ENCODE measurements around the gene GLB1L.
"Not testable (repeated sequence)": the region's sequence is repeated elsewhere in the genome, so short reads cannot be mapped to it uniquely, and the experiment has no call there.

Gene GLB1L

DNA sequence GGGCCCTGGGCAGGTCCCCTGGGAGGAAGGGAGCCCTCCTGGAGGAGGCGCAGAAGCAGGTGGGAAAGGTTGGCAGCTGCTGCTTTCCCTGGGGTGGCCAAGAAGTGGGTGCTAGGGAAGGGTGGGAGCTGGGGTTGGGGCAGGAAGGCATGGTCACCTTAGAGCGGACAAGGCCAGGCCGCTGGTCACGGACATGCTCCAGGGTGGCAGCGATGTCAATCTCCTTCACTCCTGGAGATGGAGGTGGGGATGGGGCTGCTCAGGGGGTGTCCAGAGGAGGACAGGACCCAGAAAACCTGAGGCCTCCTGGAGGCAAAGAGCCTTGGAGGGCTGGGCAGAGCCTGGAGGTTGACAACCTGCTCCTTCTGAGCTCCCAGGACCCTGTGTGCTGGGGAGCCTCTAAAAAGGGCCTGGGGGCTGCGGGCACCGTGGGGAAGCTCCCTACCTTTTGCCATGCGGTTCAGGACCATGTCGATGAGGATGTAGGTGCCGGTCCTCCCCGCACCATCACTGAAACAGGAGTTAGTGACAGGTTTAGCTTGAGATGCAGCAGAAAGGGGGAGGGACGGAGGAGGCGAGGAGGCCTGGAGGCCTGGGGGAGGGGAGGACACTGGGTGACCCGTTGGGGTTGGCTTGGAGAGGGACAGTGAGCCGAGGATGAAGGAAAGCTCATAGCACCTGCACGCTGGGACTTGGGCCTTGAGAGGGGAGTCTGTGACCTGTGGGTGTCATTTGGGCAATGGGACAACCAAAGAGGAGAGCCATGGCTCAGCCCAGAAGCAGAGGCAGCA is 45.3 kb upstream of the GLB1L start:
- no peak for DNase-seq
- H3K27me3 ChIP-seq (replicated peaks in 2 of 5; ENCODE audit: control insufficient read depth in 4 of 5, insufficient read depth in 5 of 5, low read length in 4 of 5) = no peaks in the 10 kb centered on the region
- no peak overlapping the region for H3K27ac ChIP-seq (ENCODE audit: insufficient read depth in 1 of 2, low read depth in 1 of 2, low read length in 2 of 2, poor library complexity in 1 of 2, severe bottlenecking in 2 of 2)
- H3K4me1 ChIP-seq (ENCODE audit: control extremely low read depth in 1 of 4, control insufficient read depth in 4 of 4, insufficient read depth in 4 of 4, low read length in 3 of 4) = peaks cover 0 to 14% (median 13%) of the 10 kb centered on the region in 4 experiments
- POLR2A ChIA-PET = no interaction called here
- peaks cover 0 to 3% (median 0%) of the 10 kb centered on the region in 4 experiments for H3K36me3 ChIP-seq (ENCODE audit: control insufficient read depth in 4 of 4, insufficient read depth in 4 of 4, low read length in 3 of 4)
- CTCF ChIA-PET = interaction anchor here (1.0 to 14.8 kb wide), 4 partner anchors 12 to 131 kb away, joined by 3 to 381 read pairs (median 5); partner anchors contain the start of gene DNAJB2
- H3K4me3 ChIP-seq (ENCODE audit: control insufficient read depth in 1 of 7, extremely low read depth in 1 of 7, insufficient read depth in 4 of 7, low read depth in 2 of 7, low read length in 6 of 7) = no peak overlapping the region
- 95% methylated on average over 12 of the region's 16 CpGs for WGBS (ENCODE audit: insufficient coverage)
- no peaks in the 10 kb centered on the region for H3K9me3 ChIP-seq (ENCODE audit: control extremely low read depth in 1 of 5, control insufficient read depth in 4 of 5, insufficient read depth in 2 of 5, low read depth in 1 of 5, low read length in 4 of 5)

DNA sequence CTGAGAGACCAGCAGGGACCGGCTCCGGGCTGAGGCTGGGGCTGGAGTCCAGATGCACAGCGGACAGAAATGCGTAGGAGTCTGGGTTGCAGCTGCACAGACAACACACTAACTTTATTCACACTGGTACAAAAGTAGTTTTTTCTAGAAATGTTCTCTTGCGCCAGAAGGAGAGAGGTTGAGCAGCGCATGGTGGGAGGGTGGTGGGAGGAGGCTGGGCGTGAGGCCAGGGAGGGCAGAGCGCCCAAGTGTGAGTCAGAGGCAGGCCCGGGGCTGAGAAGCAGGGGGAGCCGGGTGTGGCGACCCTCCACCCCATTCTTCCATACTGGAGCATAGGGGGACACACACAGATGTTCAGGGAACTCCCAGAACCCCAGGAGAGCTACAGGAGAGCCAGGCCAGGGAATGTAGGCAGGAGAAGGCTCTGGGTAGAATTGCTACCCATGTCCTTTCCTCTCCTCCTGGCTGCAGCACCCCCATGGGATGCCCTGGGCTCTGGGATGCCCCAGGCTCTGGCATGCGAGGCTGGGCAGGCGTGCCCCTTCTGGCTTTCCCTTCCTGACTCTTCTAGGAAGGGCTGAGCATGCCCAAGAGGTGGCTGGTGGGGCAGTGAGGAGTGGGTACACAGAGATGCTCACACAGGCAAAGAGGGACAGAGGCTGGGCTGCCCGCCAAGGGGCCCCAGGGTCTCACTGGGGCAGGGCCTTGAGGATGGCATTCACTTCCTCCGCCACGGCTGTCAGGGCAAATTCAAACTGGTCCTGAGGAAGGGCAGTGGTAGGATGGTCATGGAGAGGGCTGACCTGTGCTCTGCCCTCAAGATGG is 44.5 kb upstream of the GLB1L start:
- CTCF ChIA-PET = interaction anchor here (2.4 to 14.8 kb wide), 2 partner anchors 11 to 131 kb away, joined by 6 to 381 read pairs; partner anchors contain the start of gene DNAJB2
- Histone ChIP-seq H3K4me3 (ENCODE audit: control insufficient read depth in 1 of 7, extremely low read depth in 1 of 7, insufficient read depth in 4 of 7, low read depth in 2 of 7, low read length in 6 of 7) (no peak overlapping the region), H3K27ac (ENCODE audit: insufficient read depth in 1 of 2, low read depth in 1 of 2, low read length in 2 of 2, poor library complexity in 1 of 2, severe bottlenecking in 2 of 2) (no peak overlapping the region), H3K9me3 (ENCODE audit: control extremely low read depth in 1 of 5, control insufficient read depth in 4 of 5, insufficient read depth in 2 of 5, low read depth in 1 of 5, low read length in 4 of 5) (no peaks in the 10 kb centered on the region), H3K4me1 (ENCODE audit: control extremely low read depth in 1 of 4, control insufficient read depth in 4 of 4, insufficient read depth in 4 of 4, low read length in 3 of 4) (peaks cover 0 to 9% (median 7%) of the 10 kb centered on the region in 4 experiments), H3K36me3 (ENCODE audit: control insufficient read depth in 4 of 4, insufficient read depth in 4 of 4, low read length in 3 of 4) (peaks cover 0 to 10% (median 2%) of the 10 kb centered on the region in 4 experiments), H3K27me3 (replicated peaks in 2 of 5; ENCODE audit: control insufficient read depth in 4 of 5, insufficient read depth in 5 of 5, low read length in 4 of 5) (no peaks in the 10 kb centered on the region)
- POLR2A ChIA-PET = no interaction called here
- peak in 2 of 3 donors; percentile 65 to 66 for DNase-seq
- 76% methylated on average over 8 of the region's 16 CpGs for WGBS (ENCODE audit: insufficient coverage)

DNA sequence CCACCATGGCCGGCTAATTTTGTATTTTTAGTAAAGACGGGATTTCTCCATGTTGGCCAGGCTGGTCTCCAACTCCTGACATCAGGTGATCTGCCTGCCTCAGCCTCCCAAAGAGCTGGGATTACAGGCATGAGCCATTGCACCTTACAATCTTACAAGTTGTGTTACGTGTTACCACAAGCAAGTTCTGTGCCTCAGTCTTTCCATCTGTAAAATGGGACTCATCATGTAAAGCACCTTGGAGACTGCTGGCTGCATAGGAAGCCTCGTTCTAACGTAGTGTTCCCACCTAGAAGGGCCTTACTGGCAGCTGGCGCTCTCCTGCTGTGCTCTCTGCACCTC is 43.9 kb upstream of the GLB1L start:
- H3K4me1 ChIP-seq (ENCODE audit: control extremely low read depth in 1 of 4, control insufficient read depth in 4 of 4, insufficient read depth in 4 of 4, low read length in 3 of 4) = peaks cover 0 to 4% (median 3%) of the 10 kb centered on the region in 4 experiments
- H3K9me3 ChIP-seq (ENCODE audit: control extremely low read depth in 1 of 5, control insufficient read depth in 4 of 5, insufficient read depth in 2 of 5, low read depth in 1 of 5, low read length in 4 of 5) = no peaks in the 10 kb centered on the region
- 92% methylated on average over 6 of the region's 6 CpGs for WGBS (ENCODE audit: insufficient coverage)
- DNase-seq = no peak
- H3K27me3 ChIP-seq (replicated peaks in 2 of 5; ENCODE audit: control insufficient read depth in 4 of 5, insufficient read depth in 5 of 5, low read length in 4 of 5) = no peaks in the 10 kb centered on the region
- no peak overlapping the region for H3K4me3 ChIP-seq (ENCODE audit: control insufficient read depth in 1 of 7, extremely low read depth in 1 of 7, insufficient read depth in 4 of 7, low read depth in 2 of 7, low read length in 6 of 7)
- ChIA-PET POLR2A (no interaction called here), CTCF (interaction anchor here (2.4 to 14.8 kb wide), 2 partner anchors 11 to 130 kb away, joined by 6 to 381 read pairs; partner anchors contain the start of gene DNAJB2)
- peaks cover 0 to 16% (median 7%) of the 10 kb centered on the region in 4 experiments for H3K36me3 ChIP-seq (ENCODE audit: control insufficient read depth in 4 of 4, insufficient read depth in 4 of 4, low read length in 3 of 4)
- H3K27ac ChIP-seq (ENCODE audit: insufficient read depth in 1 of 2, low read depth in 1 of 2, low read length in 2 of 2, poor library complexity in 1 of 2, severe bottlenecking in 2 of 2) = no peak overlapping the region

DNA sequence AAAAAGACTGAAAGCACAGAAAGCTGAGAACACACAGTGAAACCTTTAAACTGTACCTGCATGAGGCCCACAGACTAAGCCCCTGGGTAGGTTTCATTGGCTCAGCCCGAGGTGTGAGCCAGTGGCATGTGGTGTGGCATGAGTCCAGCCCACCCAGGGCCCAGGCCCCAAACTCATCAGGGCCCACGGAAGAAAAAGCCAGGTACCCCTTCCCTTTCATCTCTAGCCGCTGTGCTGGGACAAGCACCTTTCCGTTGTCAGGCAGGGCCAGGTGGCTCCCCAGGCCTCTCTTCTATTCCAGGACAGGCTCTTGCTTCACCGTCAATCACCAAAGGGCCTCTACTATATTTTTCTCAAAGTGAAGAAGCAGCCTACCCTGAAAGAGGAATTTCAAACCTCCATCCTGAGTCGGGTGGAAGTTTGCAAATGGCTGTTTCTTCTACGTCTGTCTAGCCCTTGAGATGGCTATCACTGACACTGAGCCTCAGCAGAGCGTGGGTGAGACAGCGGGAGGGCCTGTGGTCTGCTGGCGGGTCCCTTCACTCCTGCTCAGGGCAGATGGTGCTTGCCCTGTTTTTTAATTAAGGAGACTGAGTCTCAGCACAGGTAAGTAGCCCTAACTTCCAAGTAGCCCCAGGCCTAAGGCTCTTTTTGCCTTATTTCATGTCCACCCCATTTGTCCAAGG is 42.5 kb upstream of the GLB1L start:
- WGBS (ENCODE audit: insufficient coverage) = 80% methylated on average over 9 of the region's 10 CpGs
- CTCF ChIA-PET = interaction anchor here (0.6 to 18.3 kb wide), 5 partner anchors 8 to 128 kb away, joined by 3 to 381 read pairs (median 6); partner anchors contain the start of gene DNAJB2
- H3K9me3 ChIP-seq (ENCODE audit: control extremely low read depth in 1 of 5, control insufficient read depth in 4 of 5, insufficient read depth in 2 of 5, low read depth in 1 of 5, low read length in 4 of 5) = no peaks in the 10 kb centered on the region
- peak in 1 of 3 donors; percentile 26 for DNase-seq
- H3K4me3 ChIP-seq (ENCODE audit: control insufficient read depth in 1 of 7, extremely low read depth in 1 of 7, insufficient read depth in 4 of 7, low read depth in 2 of 7, low read length in 6 of 7) = no peak overlapping the region
- peaks cover 0 to 30% (median 11%) of the 10 kb centered on the region in 4 experiments for H3K36me3 ChIP-seq (ENCODE audit: control insufficient read depth in 4 of 4, insufficient read depth in 4 of 4, low read length in 3 of 4)
- H3K4me1 ChIP-seq (ENCODE audit: control extremely low read depth in 1 of 4, control insufficient read depth in 4 of 4, insufficient read depth in 4 of 4, low read length in 3 of 4) = no peaks in the 10 kb centered on the region
- no peaks in the 10 kb centered on the region for H3K27me3 ChIP-seq (replicated peaks in 2 of 5; ENCODE audit: control insufficient read depth in 4 of 5, insufficient read depth in 5 of 5, low read length in 4 of 5)
- peak overlapping the region in 1 of 2 experiments; percentile 14 for H3K27ac ChIP-seq (ENCODE audit: insufficient read depth in 1 of 2, low read depth in 1 of 2, low read length in 2 of 2, poor library complexity in 1 of 2, severe bottlenecking in 2 of 2)
- POLR2A ChIA-PET = no interaction called here

DNA sequence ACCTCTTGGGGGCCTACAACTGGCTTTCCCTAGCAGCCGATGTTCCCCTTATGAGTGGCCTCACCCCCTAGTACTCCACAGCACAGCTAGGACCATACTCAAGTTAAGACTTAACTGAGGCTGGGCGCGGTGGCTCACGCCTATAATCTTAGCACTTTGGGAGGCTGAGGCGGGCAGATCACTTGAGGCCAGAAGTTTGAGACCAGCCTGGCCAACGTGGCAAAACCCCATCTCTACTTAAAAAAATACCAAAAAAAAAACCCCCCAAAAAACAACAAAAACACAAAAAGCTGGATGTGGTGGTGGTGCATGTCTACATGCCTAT is 41.8 kb upstream of the GLB1L start:
- H3K27ac ChIP-seq (ENCODE audit: insufficient read depth in 1 of 2, low read depth in 1 of 2, low read length in 2 of 2, poor library complexity in 1 of 2, severe bottlenecking in 2 of 2); H3K4me1 ChIP-seq (ENCODE audit: control extremely low read depth in 1 of 4, control insufficient read depth in 4 of 4, insufficient read depth in 4 of 4, low read length in 3 of 4); DNase-seq; H3K27me3 ChIP-seq (replicated peaks in 2 of 5; ENCODE audit: control insufficient read depth in 4 of 5, insufficient read depth in 5 of 5, low read length in 4 of 5); H3K9me3 ChIP-seq (ENCODE audit: control extremely low read depth in 1 of 5, control insufficient read depth in 4 of 5, insufficient read depth in 2 of 5, low read depth in 1 of 5, low read length in 4 of 5); H3K4me3 ChIP-seq (ENCODE audit: control insufficient read depth in 1 of 7, extremely low read depth in 1 of 7, insufficient read depth in 4 of 7, low read depth in 2 of 7, low read length in 6 of 7); POLR2A ChIA-PET: not testable (repeated sequence)
- WGBS (ENCODE audit: insufficient coverage) = 100% methylated on average over 1 of the region's 6 CpGs
- peaks cover 2 to 34% (median 12%) of the 10 kb centered on the region in 4 experiments for H3K36me3 ChIP-seq (ENCODE audit: control insufficient read depth in 4 of 4, insufficient read depth in 4 of 4, low read length in 3 of 4)
- CTCF ChIA-PET = interaction anchor here (1.3 to 18.3 kb wide), 2 partner anchors 8 to 14 kb away, joined by 6 to 381 read pairs; no protein-coding TSS in a partner anchor

DNA sequence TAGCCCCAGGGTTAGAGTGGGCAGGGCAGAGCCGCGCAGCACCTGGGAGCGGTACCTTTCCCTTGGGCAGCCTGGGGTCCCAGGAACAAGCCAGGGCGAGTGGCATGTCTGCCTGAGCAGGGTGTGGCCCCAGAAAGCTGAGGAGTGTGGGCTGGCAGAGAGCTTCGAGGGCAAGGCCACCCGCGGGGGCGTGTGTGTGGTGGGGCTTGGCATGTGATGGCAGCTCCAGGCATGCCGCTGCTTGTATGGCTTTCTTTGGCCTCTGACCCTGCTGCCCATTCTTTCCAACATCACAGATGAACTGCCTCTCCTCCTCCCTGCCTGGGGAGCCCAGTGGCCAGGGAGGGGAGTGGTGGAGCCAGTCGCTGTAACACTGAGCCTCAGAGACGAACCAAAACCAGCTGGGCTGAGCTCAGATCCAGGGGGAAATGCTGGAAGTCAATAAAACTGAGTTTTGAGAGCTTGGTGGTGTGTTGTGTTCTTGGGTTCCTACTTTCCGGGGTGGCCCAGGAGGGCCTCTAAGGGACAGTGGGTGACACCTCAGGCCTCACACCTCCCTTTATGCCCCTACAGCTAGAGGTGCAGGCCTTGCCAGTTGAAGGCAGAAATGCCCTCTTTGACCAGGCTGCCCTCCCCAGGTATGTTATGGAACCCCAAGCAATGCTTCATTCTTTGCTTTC is 41.3 kb upstream of the GLB1L start:
- no peaks in the 10 kb centered on the region for H3K4me1 ChIP-seq (ENCODE audit: control extremely low read depth in 1 of 4, control insufficient read depth in 4 of 4, insufficient read depth in 4 of 4, low read length in 3 of 4)
- WGBS (ENCODE audit: insufficient coverage) = 91% methylated on average over 5 of the region's 12 CpGs
- peaks cover 2 to 36% (median 14%) of the 10 kb centered on the region in 4 experiments for H3K36me3 ChIP-seq (ENCODE audit: control insufficient read depth in 4 of 4, insufficient read depth in 4 of 4, low read length in 3 of 4)
- H3K4me3 ChIP-seq (ENCODE audit: control insufficient read depth in 1 of 7, extremely low read depth in 1 of 7, insufficient read depth in 4 of 7, low read depth in 2 of 7, low read length in 6 of 7) = no peak overlapping the region
- no peak for DNase-seq
- no peaks in the 10 kb centered on the region for H3K27me3 ChIP-seq (replicated peaks in 2 of 5; ENCODE audit: control insufficient read depth in 4 of 5, insufficient read depth in 5 of 5, low read length in 4 of 5)
- no peaks in the 10 kb centered on the region for H3K9me3 ChIP-seq (ENCODE audit: control extremely low read depth in 1 of 5, control insufficient read depth in 4 of 5, insufficient read depth in 2 of 5, low read depth in 1 of 5, low read length in 4 of 5)
- ChIA-PET POLR2A (no interaction called here), CTCF (interaction anchor here (1.3 to 18.3 kb wide), 2 partner anchors 9 to 13 kb away, joined by 6 to 381 read pairs; no protein-coding TSS in a partner anchor)
- H3K27ac ChIP-seq (ENCODE audit: insufficient read depth in 1 of 2, low read depth in 1 of 2, low read length in 2 of 2, poor library complexity in 1 of 2, severe bottlenecking in 2 of 2) = no peak overlapping the region
